ENCODE data around the gene PRKN.

- TF ChIP-seq POLR2A (IDR thresholded peaks at IDR 0.05; ENCODE audit: low read length), result no peak
- TF ChIP-seq GATA1 (IDR thresholded peaks at IDR 0.05; ENCODE audit: low read depth, low read length), result no peak
Observed at GRCh38 chr6:161590961-161591627, 1136.5 kb downstream of the PRKN start.
